SK-N-SH treated with all-trans-retinoic acid at 6 μM for 48 hours (cell line): ENCODE measurements around the gene CHST15.

ENCODE experiments used
- ATAC-seq: fragments of 200-7000 bp; cut with Tn5 transposase; 3 replicates; pipeline ENCODE4 v1.9.1; 2020; ENCODE audit warnings: mild to moderate bottlenecking, moderate library complexity
- BACH2 ChIP-seq: fragments of 250-450 bp; sonication (Bioruptor Pico); IDR thresholded peaks from 2 replicates; pipeline ENCODE4 v1.9.0; 2021; ENCODE audit warnings: mild to moderate bottlenecking, borderline replicate concordance
- CSDC2 ChIP-seq: fragments of 250-450 bp; sonication (Bioruptor Pico); IDR thresholded peaks from 2 replicates; pipeline ENCODE4 v1.5.0; 2020; ENCODE audit warnings: mild to moderate bottlenecking, moderate library complexity
- GLIS3 ChIP-seq: fragments of 250-450 bp; sonication (Bioruptor Pico); IDR thresholded peaks from 2 replicates; pipeline ENCODE4 v1.5.0; 2020; ENCODE audit warnings: mild to moderate bottlenecking, moderate library complexity
- ISL1 ChIP-seq: fragments of 250-450 bp; sonication (Bioruptor Pico); IDR thresholded peaks from 2 replicates; pipeline ENCODE4 v2.1.2; 2022; ENCODE audit warnings: mild to moderate bottlenecking, moderate library complexity
- OSR1 ChIP-seq: fragments of 250-450 bp; sonication (Bioruptor Pico); IDR thresholded peaks from 2 replicates; pipeline ENCODE4 v1.8.0; 2022; ENCODE audit warnings: moderate library complexity, mild to moderate bottlenecking, inconsistent platforms
- PPARA ChIP-seq: fragments of 250-450 bp; sonication (Bioruptor Pico); IDR thresholded peaks from 2 replicates; pipeline ENCODE4 v1.5.0; 2020; ENCODE audit warnings: mild to moderate bottlenecking, borderline replicate concordance
- RARB ChIP-seq: fragments of 250-450 bp; sonication (Bioruptor Pico); IDR thresholded peaks from 2 replicates; pipeline ENCODE4 v1.8.0; 2021; ENCODE audit warnings: mild to moderate bottlenecking, moderate library complexity
- TCF4 ChIP-seq: fragments of 250-450 bp; sonication (Bioruptor Pico); IDR thresholded peaks from 2 replicates; pipeline ENCODE4 v1.8.0; 2021; ENCODE audit warnings: mild to moderate bottlenecking, moderate library complexity, borderline replicate concordance
- TOX ChIP-seq: fragments of 250-450 bp; sonication (Bioruptor Pico); IDR thresholded peaks from 2 replicates; pipeline ENCODE4 v1.8.0; 2021; ENCODE audit warnings: mild to moderate bottlenecking, moderate library complexity, borderline replicate concordance
- ZFP3 ChIP-seq: fragments of 250-450 bp; sonication (Bioruptor Pico); IDR thresholded peaks from 2 replicates; pipeline ENCODE4 v1.5.0; 2020; ENCODE audit warnings: mild to moderate bottlenecking, moderate library complexity
- ZFP30 ChIP-seq: fragments of 450-650 bp; formaldehyde crosslinking; IDR thresholded peaks from 2 replicates; pipeline ENCODE4 v1.5.0; 2022; ENCODE audit warnings: mild to moderate bottlenecking, moderate library complexity
- ZNF70 ChIP-seq: fragments of 450-650 bp; formaldehyde crosslinking; IDR thresholded peaks from 2 replicates; pipeline ENCODE4 v1.5.0; 2020; ENCODE audit warnings: mild to moderate bottlenecking, moderate library complexity
- ZNF8 ChIP-seq: fragments of 450-650 bp; formaldehyde crosslinking; IDR thresholded peaks from 2 replicates; pipeline ENCODE4 v1.5.0; 2020; ENCODE audit warnings: mild to moderate bottlenecking, moderate library complexity
- TF ChIP-seq, protein P1 (sequence below): fragments of 250-450 bp; sonication (Bioruptor Pico); IDR thresholded peaks from 2 replicates; pipeline ENCODE4 v1.5.0; 2020; ENCODE audit warnings: mild to moderate bottlenecking, moderate library complexity
- TF ChIP-seq, protein P2 (sequence below): fragments of 250-450 bp; sonication (Bioruptor Pico); IDR thresholded peaks from 2 replicates; pipeline ENCODE4 v1.8.0; 2020; ENCODE audit warnings: mild to moderate bottlenecking, moderate library complexity, borderline replicate concordance
- TF ChIP-seq, protein P3 (sequence below): fragments of 250-450 bp; sonication (Bioruptor Pico); IDR thresholded peaks from 2 replicates; pipeline ENCODE4 v1.8.0; 2021; ENCODE audit warnings: low read depth, mild to moderate bottlenecking, moderate library complexity, borderline replicate concordance
- TF ChIP-seq, protein P4 (sequence below): fragments of 250-450 bp; sonication (Bioruptor Pico); IDR thresholded peaks from 2 replicates; pipeline ENCODE4 v1.5.1; 2021; ENCODE audit warnings: mild to moderate bottlenecking, moderate library complexity
- TF ChIP-seq, protein P5 (sequence below): fragments of 250-450 bp; sonication (Bioruptor Pico); IDR thresholded peaks from 2 replicates; pipeline ENCODE4 v1.5.1; 2020; ENCODE audit warnings: low read depth, mild to moderate bottlenecking, moderate library complexity

Gene CHST15

DNA sequence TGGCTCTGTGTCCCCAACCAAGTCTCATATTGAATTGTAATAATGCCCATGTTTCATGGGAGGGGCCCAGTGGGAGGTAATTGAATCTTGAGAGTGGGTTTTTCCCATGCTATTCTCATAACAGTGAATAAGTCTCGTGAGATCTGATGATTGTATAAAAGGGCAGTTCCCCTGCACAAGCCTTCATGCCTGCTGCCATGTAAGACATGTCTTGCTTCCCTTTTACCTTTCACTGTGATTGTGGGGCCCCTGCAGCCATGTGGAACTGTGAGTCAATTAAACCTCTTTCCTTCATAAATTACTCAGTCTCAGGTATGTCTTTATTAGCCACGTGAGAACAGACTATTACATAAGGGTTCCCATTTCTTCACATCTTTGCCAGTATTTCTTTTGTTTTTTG is 104.7 kb downstream of the CHST15 start:
- no peak for TF ChIP-seq BACH2
- ATAC-seq, result no peak

DNA sequence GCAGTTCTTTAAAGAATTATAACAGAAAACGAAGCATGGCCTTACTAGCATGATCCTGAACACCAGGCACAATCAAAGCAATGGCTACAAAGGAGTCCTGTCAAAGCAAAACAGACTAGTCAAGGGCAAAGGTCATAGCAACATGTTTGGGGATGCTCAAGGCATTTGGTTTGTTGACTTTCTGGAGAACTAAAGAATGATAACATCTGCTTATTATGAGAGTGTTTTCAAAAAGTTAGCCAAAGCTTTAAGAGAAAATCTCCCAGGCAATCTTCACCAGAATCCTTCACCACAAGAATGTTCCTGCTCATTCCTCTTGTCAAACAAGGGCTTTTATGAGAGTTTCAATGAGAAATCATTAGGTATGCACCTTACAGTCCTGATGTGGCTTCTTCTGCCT is 106.7 kb downstream of the CHST15 start:
- TF ChIP-seq ZNF8 (CRISPR knock-in tag) (no peak), CSDC2 (CRISPR knock-in tag) (no peak), PPARA (CRISPR knock-in tag) (no peak), OSR1 (CRISPR knock-in tag) (no peak), TOX (CRISPR knock-in tag) (no peak), ZNF70 (CRISPR knock-in tag) (no peak)
- TF ChIP-seq, protein P1, sequence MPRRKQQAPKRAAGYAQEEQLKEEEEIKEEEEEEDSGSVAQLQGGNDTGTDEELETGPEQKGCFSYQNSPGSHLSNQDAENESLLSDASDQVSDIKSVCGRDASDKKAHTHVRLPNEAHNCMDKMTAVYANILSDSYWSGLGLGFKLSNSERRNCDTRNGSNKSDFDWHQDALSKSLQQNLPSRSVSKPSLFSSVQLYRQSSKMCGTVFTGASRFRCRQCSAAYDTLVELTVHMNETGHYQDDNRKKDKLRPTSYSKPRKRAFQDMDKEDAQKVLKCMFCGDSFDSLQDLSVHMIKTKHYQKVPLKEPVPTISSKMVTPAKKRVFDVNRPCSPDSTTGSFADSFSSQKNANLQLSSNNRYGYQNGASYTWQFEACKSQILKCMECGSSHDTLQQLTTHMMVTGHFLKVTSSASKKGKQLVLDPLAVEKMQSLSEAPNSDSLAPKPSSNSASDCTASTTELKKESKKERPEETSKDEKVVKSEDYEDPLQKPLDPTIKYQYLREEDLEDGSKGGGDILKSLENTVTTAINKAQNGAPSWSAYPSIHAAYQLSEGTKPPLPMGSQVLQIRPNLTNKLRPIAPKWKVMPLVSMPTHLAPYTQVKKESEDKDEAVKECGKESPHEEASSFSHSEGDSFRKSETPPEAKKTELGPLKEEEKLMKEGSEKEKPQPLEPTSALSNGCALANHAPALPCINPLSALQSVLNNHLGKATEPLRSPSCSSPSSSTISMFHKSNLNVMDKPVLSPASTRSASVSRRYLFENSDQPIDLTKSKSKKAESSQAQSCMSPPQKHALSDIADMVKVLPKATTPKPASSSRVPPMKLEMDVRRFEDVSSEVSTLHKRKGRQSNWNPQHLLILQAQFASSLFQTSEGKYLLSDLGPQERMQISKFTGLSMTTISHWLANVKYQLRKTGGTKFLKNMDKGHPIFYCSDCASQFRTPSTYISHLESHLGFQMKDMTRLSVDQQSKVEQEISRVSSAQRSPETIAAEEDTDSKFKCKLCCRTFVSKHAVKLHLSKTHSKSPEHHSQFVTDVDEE (CRISPR knock-in tag), result no peak
- TF ChIP-seq, protein P2, sequence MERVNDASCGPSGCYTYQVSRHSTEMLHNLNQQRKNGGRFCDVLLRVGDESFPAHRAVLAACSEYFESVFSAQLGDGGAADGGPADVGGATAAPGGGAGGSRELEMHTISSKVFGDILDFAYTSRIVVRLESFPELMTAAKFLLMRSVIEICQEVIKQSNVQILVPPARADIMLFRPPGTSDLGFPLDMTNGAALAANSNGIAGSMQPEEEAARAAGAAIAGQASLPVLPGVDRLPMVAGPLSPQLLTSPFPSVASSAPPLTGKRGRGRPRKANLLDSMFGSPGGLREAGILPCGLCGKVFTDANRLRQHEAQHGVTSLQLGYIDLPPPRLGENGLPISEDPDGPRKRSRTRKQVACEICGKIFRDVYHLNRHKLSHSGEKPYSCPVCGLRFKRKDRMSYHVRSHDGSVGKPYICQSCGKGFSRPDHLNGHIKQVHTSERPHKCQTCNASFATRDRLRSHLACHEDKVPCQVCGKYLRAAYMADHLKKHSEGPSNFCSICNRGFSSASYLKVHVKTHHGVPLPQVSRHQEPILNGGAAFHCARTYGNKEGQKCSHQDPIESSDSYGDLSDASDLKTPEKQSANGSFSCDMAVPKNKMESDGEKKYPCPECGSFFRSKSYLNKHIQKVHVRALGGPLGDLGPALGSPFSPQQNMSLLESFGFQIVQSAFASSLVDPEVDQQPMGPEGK (CRISPR knock-in tag), result no peak
- TF ChIP-seq, protein P3, sequence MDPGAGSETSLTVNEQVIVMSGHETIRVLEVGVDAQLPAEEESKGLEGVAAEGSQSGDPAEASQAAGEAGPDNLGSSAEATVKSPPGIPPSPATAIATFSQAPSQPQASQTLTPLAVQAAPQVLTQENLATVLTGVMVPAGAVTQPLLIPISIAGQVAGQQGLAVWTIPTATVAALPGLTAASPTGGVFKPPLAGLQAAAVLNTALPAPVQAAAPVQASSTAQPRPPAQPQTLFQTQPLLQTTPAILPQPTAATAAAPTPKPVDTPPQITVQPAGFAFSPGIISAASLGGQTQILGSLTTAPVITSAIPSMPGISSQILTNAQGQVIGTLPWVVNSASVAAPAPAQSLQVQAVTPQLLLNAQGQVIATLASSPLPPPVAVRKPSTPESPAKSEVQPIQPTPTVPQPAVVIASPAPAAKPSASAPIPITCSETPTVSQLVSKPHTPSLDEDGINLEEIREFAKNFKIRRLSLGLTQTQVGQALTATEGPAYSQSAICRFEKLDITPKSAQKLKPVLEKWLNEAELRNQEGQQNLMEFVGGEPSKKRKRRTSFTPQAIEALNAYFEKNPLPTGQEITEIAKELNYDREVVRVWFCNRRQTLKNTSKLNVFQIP (CRISPR knock-in tag), result no peak
- TF ChIP-seq, protein P4, sequence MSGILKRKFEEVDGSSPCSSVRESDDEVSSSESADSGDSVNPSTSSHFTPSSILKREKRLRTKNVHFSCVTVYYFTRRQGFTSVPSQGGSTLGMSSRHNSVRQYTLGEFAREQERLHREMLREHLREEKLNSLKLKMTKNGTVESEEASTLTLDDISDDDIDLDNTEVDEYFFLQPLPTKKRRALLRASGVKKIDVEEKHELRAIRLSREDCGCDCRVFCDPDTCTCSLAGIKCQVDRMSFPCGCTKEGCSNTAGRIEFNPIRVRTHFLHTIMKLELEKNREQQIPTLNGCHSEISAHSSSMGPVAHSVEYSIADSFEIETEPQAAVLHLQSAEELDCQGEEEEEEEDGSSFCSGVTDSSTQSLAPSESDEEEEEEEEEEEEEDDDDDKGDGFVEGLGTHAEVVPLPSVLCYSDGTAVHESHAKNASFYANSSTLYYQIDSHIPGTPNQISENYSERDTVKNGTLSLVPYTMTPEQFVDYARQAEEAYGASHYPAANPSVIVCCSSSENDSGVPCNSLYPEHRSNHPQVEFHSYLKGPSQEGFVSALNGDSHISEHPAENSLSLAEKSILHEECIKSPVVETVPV (CRISPR knock-in tag), result no peak
- TF ChIP-seq, all 23 proteins: peak for 0
- ATAC-seq, result no peak

DNA sequence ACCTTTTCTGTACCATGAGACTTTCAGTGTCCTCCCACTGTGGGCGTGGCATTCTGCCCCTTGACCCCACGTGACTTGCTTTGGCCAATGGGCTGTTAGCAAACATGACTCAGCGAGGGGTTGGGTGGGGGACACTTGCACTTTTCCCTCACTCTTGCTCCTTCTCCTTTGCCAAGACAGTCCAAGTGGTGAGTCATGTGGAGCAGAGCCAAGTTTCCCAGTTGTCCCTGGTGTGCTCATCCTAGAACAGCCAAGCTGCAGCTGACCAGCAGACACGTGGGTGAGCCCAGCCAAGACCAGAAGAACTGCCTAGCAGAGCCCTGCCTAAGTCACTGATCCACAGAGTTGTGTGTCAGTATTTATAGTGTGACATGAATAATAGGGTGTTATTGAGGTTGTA is 119.0 kb downstream of the CHST15 start:
- ATAC-seq, result no peak
- TF ChIP-seq ZFP3 (no peak), ZNF8 (CRISPR knock-in tag) (no peak), OSR1 (CRISPR knock-in tag) (no peak), RARB (CRISPR knock-in tag) (no peak), TCF4 (no peak), ISL1 (CRISPR knock-in tag) (no peak), ZFP30 (CRISPR knock-in tag) (no peak), GLIS3 (CRISPR knock-in tag) (no peak)
- TF ChIP-seq, protein P3 (CRISPR knock-in tag), result no peak
- TF ChIP-seq, protein P5, sequence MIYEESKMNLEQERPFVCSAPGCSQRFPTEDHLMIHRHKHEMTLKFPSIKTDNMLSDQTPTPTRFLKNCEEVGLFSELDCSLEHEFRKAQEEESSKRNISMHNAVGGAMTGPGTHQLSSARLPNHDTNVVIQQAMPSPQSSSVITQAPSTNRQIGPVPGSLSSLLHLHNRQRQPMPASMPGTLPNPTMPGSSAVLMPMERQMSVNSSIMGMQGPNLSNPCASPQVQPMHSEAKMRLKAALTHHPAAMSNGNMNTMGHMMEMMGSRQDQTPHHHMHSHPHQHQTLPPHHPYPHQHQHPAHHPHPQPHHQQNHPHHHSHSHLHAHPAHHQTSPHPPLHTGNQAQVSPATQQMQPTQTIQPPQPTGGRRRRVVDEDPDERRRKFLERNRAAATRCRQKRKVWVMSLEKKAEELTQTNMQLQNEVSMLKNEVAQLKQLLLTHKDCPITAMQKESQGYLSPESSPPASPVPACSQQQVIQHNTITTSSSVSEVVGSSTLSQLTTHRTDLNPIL, result no peak
- TF ChIP-seq, protein P1 (CRISPR knock-in tag), result no peak
